ENCODE data around the gene ADGRL3. TPM values are rescaled to one million over a fixed set of nuclear protein-coding genes. Genes with fewer than 3 reads are reported as not detected.
"Not testable (repeated sequence)": the region's sequence is repeated elsewhere in the genome, so short reads cannot be mapped to it uniquely, and the experiment has no call there.

Gene ADGRL3
- polyA plus RNA-seq, 1 experiment, result 0.35 TPM

DNA sequence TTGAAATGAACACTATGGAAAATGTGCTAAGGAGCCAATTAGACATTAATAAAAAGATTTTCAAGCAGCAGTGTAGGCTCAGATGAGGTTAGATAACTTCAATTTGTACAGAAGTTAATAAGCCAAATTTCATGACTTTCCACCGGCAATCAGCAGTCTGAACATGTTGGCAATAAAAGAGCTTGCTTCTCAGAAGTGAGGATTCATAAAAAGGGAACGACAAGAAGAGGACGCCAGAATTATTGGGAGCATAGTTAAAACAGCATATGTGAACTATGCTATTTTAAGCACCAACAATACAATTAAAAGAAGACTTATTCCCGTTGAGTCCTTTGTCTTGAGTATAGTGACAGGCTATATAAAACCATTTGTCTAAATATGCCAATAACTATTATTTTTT, 785.3 kb downstream of the ADGRL3 start:
- POLR2A ChIA-PET, result no interaction called here
- H3K27me3 ChIP-seq (ENCODE audit: control insufficient read depth, insufficient read depth, low read length), result no peaks in the 10 kb centered on the region
- CTCF ChIA-PET, result no interaction called here
- DNase-seq (ENCODE audit: low read depth, low spot score), result no peak
- no peaks in the 10 kb centered on the region for H3K9me3 ChIP-seq (ENCODE audit: control insufficient read depth, insufficient read depth, low read length)
- TF ChIP-seq, protein P1, sequence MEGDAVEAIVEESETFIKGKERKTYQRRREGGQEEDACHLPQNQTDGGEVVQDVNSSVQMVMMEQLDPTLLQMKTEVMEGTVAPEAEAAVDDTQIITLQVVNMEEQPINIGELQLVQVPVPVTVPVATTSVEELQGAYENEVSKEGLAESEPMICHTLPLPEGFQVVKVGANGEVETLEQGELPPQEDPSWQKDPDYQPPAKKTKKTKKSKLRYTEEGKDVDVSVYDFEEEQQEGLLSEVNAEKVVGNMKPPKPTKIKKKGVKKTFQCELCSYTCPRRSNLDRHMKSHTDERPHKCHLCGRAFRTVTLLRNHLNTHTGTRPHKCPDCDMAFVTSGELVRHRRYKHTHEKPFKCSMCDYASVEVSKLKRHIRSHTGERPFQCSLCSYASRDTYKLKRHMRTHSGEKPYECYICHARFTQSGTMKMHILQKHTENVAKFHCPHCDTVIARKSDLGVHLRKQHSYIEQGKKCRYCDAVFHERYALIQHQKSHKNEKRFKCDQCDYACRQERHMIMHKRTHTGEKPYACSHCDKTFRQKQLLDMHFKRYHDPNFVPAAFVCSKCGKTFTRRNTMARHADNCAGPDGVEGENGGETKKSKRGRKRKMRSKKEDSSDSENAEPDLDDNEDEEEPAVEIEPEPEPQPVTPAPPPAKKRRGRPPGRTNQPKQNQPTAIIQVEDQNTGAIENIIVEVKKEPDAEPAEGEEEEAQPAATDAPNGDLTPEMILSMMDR (IDR thresholded peaks at IDR 0.05; ENCODE audit: low read depth, low read length), result no peak
- no peak overlapping the region for H3K4me3 ChIP-seq (ENCODE audit: low read depth, low read length)
- H3K27ac ChIP-seq (ENCODE audit: low read depth, low read length), result no peak overlapping the region

DNA sequence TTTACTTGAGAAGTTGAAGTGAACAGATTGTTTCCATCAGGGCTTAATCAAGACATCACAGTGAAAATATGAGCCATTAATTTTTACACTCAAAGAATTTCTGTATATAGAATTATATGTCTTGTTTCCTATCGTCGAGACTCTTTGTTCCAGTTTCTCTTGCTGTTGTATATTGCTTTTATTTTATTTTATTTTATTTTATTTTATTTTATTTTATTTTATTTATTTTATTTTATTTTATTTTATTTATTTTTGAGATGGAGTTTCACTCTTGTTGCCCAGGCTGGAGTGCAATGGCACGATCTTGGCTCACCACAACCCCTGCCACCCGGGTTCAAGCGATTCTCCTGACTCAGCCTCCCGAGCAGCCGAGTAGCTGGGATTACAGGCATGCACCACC, 786.8 kb downstream of the ADGRL3 start:
- H3K27ac ChIP-seq (ENCODE audit: low read depth, low read length); CTCF ChIA-PET; H3K4me3 ChIP-seq (ENCODE audit: low read depth, low read length); H3K9me3 ChIP-seq (ENCODE audit: control insufficient read depth, insufficient read depth, low read length); DNase-seq (ENCODE audit: low read depth, low spot score); H3K27me3 ChIP-seq (ENCODE audit: control insufficient read depth, insufficient read depth, low read length); POLR2A ChIA-PET: not testable (repeated sequence)

DNA sequence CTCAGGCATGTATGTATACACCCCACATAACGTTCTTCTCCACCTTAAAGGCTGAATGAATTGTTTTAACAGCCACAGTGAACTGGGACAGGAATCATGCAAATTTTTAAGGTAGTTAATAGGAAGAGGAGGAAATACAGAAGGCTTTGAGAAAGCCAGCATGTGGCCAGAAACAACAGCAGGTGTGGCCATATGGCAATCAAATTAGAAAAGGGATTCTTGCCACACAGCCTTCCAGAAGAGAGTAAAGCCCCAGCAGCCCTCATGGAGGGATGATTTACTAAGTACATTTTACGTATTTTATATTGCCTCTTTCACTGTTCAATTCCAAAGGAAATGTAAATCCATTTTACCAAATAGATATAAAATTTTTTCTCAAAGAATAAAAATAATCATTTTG, 792.2 kb downstream of the ADGRL3 start:
- H3K27me3 ChIP-seq (ENCODE audit: control insufficient read depth, insufficient read depth, low read length), result no peaks in the 10 kb centered on the region
- H3K27ac ChIP-seq (ENCODE audit: low read depth, low read length), result no peak overlapping the region
- no peak for DNase-seq (ENCODE audit: low read depth, low spot score)
- TF ChIP-seq, protein P1 (IDR thresholded peaks at IDR 0.05; ENCODE audit: low read depth, low read length), result no peak
- no peak overlapping the region for H3K4me3 ChIP-seq (ENCODE audit: low read depth, low read length)
- POLR2A ChIA-PET, result no interaction called here
- CTCF ChIA-PET, result no interaction called here
- H3K9me3 ChIP-seq (ENCODE audit: control insufficient read depth, insufficient read depth, low read length), result no peaks in the 10 kb centered on the region

DNA sequence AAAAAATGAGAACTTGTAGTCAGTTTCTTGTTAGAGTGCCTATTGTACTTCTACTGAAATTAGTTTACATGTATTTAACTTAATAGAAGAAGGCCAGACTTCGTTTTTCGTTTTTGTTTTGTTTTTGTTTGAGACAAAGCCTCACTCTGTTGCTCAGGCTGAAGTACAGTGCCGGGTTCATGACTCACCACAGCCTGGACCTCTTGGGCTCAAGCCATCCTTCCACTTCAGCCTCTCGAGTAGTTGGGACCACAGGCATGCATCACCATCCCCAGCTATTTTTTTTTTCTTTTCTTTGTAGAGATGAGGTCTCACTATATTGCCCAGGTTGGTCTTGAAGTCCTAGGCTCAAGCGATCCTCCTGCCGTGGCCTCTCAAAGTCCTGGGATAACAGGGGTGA, 793.9 kb downstream of the ADGRL3 start:
- Histone ChIP-seq H3K4me3 (ENCODE audit: low read depth, low read length) (no peak overlapping the region), H3K27me3 (ENCODE audit: control insufficient read depth, insufficient read depth, low read length) (no peaks in the 10 kb centered on the region), H3K9me3 (ENCODE audit: control insufficient read depth, insufficient read depth, low read length) (no peaks in the 10 kb centered on the region), H3K27ac (ENCODE audit: low read depth, low read length) (no peak overlapping the region)
- TF ChIP-seq, protein P1 (IDR thresholded peaks at IDR 0.05; ENCODE audit: low read depth, low read length), result no peak
- CTCF ChIA-PET, result no interaction called here
- DNase-seq (ENCODE audit: low read depth, low spot score), result no peak
- POLR2A ChIA-PET, result no interaction called here

DNA sequence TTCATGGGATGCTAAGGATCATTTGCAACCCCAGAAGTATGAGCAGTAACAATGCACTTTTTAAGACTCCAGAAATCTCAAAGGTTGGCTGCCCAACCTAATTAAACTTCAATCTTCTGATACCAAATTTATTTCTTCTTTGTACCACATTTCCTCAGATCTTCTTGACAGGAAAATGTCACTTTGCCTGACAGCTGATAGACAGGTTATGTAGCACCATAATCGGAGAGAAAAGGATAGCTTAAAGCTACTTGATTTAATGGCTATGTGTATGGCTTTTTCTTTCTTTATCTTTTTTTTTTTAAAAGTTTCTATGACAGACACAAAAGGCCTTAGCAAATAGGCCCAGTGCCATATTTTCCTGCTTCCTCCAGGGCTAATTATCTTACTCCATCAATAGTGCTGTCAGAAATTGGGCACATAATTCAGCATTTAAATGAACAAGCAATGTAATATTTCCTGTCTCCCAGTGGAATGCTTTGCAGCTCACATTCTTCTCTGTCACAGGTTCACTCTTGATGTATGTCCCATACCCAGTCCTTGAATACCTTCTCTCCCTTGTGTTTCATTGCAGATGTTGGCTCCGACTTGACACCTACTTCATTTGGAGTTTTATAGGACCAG, 795.7 kb downstream of the ADGRL3 start:
- H3K4me3 ChIP-seq (ENCODE audit: low read depth, low read length), result no peak overlapping the region
- ChIA-PET POLR2A (no interaction called here), CTCF (no interaction called here)
- H3K27ac ChIP-seq (ENCODE audit: low read depth, low read length), result no peak overlapping the region
- no peaks in the 10 kb centered on the region for H3K27me3 ChIP-seq (ENCODE audit: control insufficient read depth, insufficient read depth, low read length)
- TF ChIP-seq, protein P1 (IDR thresholded peaks at IDR 0.05; ENCODE audit: low read depth, low read length), result no peak
- H3K9me3 ChIP-seq (ENCODE audit: control insufficient read depth, insufficient read depth, low read length), result no peaks in the 10 kb centered on the region
- DNase-seq (ENCODE audit: low read depth, low spot score), result no peak

DNA sequence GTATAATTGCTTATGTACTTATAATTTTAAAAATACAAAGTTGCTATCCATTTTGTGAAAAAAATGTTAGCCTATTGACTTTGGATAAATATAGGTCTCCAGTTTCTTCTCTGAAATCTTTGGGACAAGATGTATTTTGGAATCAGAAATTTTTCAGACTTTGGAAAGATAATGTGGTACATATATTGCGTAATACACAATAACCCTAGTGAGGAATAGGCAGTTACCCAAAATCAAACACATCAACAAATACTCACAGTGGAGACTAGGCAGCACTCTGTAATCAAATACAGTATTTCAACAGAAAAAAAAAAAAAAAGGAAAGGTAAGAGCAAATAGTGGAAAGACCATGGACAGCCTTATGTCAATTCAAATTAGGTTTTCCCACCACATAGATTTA, 796.8 kb downstream of the ADGRL3 start:
- ChIA-PET CTCF (no interaction called here), POLR2A (no interaction called here)
- DNase-seq (ENCODE audit: low read depth, low spot score), result no peak
- Histone ChIP-seq H3K9me3 (ENCODE audit: control insufficient read depth, insufficient read depth, low read length) (no peaks in the 10 kb centered on the region), H3K27ac (ENCODE audit: low read depth, low read length) (no peak overlapping the region), H3K27me3 (ENCODE audit: control insufficient read depth, insufficient read depth, low read length) (no peaks in the 10 kb centered on the region), H3K4me3 (ENCODE audit: low read depth, low read length) (no peak overlapping the region)
- TF ChIP-seq, protein P1 (IDR thresholded peaks at IDR 0.05; ENCODE audit: low read depth, low read length), result no peak
